SK-N-MC (cell line): ENCODE data around the gene ZNF530.
A peak's percentile ranks its signal among the peaks of the same experiment; 100 is the strongest.

Experiments used
- EZH2 ChIP-seq: fragments of 200-600 bp; sonication (generic); IDR thresholded peaks from one replicate; pipeline ENCODE4 v1.6.1; 2017; ENCODE audit warnings: antibody characterized with exemption
- POLR2AphosphoS5 ChIP-seq: IDR thresholded peaks from 2 replicates; pipeline ENCODE4 v1.6.1; 2012; ENCODE audit warnings: mild to moderate bottlenecking, low read depth, low read length, borderline replicate concordance

DNA sequence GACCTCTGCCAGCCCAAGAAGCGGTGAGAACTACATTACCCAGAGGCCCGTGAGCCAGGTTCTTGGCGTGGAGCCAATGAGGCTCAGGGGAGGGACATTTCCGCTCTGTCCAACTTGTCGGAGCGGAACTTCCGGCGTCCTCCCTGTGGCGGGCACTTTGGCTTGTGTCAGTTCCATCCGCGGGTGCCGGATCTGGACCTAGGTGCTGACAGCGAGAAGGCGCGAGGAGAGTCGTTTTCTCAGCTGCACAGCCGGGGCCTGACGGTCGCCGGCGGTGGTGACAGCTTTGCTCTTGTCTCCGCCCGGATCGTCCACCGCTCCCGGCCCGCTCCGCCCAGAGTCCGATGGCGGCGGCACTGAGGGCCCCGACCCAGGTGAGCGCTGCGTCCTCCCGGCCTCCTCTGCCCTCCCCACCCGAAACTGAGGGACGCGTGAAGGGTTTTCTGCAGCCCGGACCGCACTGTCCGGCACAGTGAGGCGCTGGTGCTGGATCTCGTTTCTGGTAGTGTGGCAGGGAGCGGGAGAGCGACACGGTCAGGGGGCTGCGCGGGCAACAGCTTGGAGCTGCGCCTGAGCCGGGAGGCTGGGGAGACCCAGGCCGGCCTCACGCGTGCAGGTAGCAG lies at the start of gene ZNF530:
- TF ChIP-seq EZH2 (no peak), POLR2AphosphoS5 (peak; percentile 64)
